HepG2 (cell line): ENCODE measurements around the gene GYPB. TPM values are rescaled to one million over a fixed set of nuclear protein-coding genes. Genes with fewer than 3 reads are reported as not detected.
"Not testable (repeated sequence)": the region's sequence is repeated elsewhere in the genome, so short reads cannot be mapped to it uniquely, and the experiment has no call there.

Experiments
- ATAC-seq: fragments of 200-7000 bp; cut with Tn5 transposase; 3 replicates; pipeline ENCODE4 v1.9.1; 2020; ENCODE audit warnings: mild to moderate bottlenecking, moderate library complexity
- BruUV-seq: library from RNA; stranded (reverse); fragments of 400-500 nt; replicated peaks from 2 replicates; lab custom pipeline; 2021; lab: Mats Ljungman, UMichigan
- CTCF ChIA-PET: fragments of 300-600 bp; formaldehyde crosslinking; extraction: SDS; loops from one replicate; lab custom pipeline; 2021; ENCODE audit warnings: low total read pairs, inconsistent platforms, low intra/inter-chr PET ratio; lab: Yijun Ruan, JAX
- POLR2A ChIA-PET: fragments of 350-600 bp; sonication (Branson Sonifier 250); formaldehyde crosslinking; loops from one replicate; lab custom pipeline; 2020; ENCODE audit warnings: antibody characterized with exemption, inconsistent platforms; lab: Yijun Ruan, JAX
- DNase-seq: peaks from one replicate; pipeline ENCODE4 v3.0.0-alpha.2; 2015; ENCODE audit warnings: low spot score
- FAIRE-seq: peaks from 3 replicates; lab custom pipeline; 2011; peaks lifted over from hg19 to GRCh38; lab: Jason Lieb, UNC
- H2AFZ ChIP-seq: one replicate; pipeline ENCODE4 v1.6.1; 2011; ENCODE audit warnings: low read length, inconsistent platforms
- H3K27ac ChIP-seq: fragments of 300-600 bp; 3 replicates; pipeline ENCODE4 v1.8.0; 2011; ENCODE audit warnings: mixed run types, mild to moderate bottlenecking, mixed read lengths, low read length, inconsistent platforms; ENCODE audit not compliant: insufficient read depth; ENCODE audit errors: extremely low read length
- H3K27me3 ChIP-seq, 2 experiments: fragments of 200-600 bp in 1 of 2; 2 replicates in 1 of 2; 3 replicates in 1 of 2; pipeline versions ENCODE4 v1.6.0 to v1.8.0; 2011; ENCODE audit warnings: low read length in 2 of 2, mild to moderate bottlenecking in 2 of 2, moderate library complexity in 2 of 2, inconsistent platforms in 1 of 2; ENCODE audit not compliant: insufficient read depth in 2 of 2, control insufficient read depth in 1 of 2
- H3K36me3 ChIP-seq, 2 experiments: fragments of 200-600 bp in 1 of 2; replicated peaks in 1 of 2; 2 replicates in 1 of 2; 3 replicates in 1 of 2; pipeline versions ENCODE4 v1.5.1 to v1.8.0; 2011; ENCODE audit warnings: low read length in 2 of 2, inconsistent platforms in 1 of 2; ENCODE audit not compliant: insufficient read depth in 2 of 2, control insufficient read depth in 1 of 2
- H3K4me1 ChIP-seq: 2 replicates; pipeline ENCODE4 v1.5.1; 2012; ENCODE audit warnings: low read length, inconsistent platforms; ENCODE audit not compliant: insufficient read depth
- H3K4me2 ChIP-seq: 2 replicates; pipeline ENCODE4 v1.6.0; 2011; ENCODE audit warnings: low read depth, low read length, inconsistent platforms
- H3K4me3 ChIP-seq, 3 experiments: fragments of 200-600 bp in 1 of 3; sonication (generic), shearing (Covaris generic) in 1 of 3; replicated peaks in 1 of 3; 2 replicates each; pipeline ENCODE4 v1.5.1; 2011 to 2016; ENCODE audit warnings: low read length in 3 of 3, inconsistent platforms in 2 of 3, low read depth in 2 of 3, mild to moderate bottlenecking in 2 of 3, control low read depth in 1 of 3, mixed read lengths in 1 of 3; ENCODE audit not compliant: insufficient read depth in 1 of 3
- H3K79me2 ChIP-seq: one replicate; pipeline ENCODE4 v1.6.1; 2011; ENCODE audit warnings: low read length, inconsistent platforms; ENCODE audit not compliant: insufficient read depth
- H3K9ac ChIP-seq: 2 replicates; pipeline ENCODE4 v1.6.0; 2011; ENCODE audit warnings: mild to moderate bottlenecking, low read depth, low read length, inconsistent platforms; ENCODE audit not compliant: insufficient read depth
- H3K9me3 ChIP-seq: 2 replicates; pipeline ENCODE4 v1.5.1; 2012; ENCODE audit warnings: mild to moderate bottlenecking, low read length
- H4K20me1 ChIP-seq: 2 replicates; pipeline ENCODE4 v1.6.0; 2011; ENCODE audit warnings: inconsistent platforms, mild to moderate bottlenecking, low read length, moderate library complexity; ENCODE audit not compliant: insufficient read depth
- WGBS: methylation state at CpG from one replicate; pipeline ENCODE4 v1.1.6; 2017; ENCODE audit warnings: low lambda C conversion rate; 5-methylcytosine and 5-hydroxymethylcytosine counted together
- in situ Hi-C: cut with HindIII; loops from 2 replicates; pipeline ENCODE4 v1.10.0; 2017; ENCODE audit warnings: low pct_unique_long_range_greater_than_20kb; ENCODE audit not compliant: extremely low pct_ligation_motif_present
- intact Hi-C: fragments of 100-400 bp; cut with micrococcal nuclease; formaldehyde crosslinking; loops from one replicate; pipeline ENCODE4 v1.10.0; 2022; ENCODE audit not compliant: unreplicated experiment
- polyA plus RNA-seq, 8 experiments: library from polyadenylated mRNA; depleted of rRNA in 3 of 8; stranded (reverse) in 7 of 8; unstranded in 1 of 8; fragments of >200 nt; fragmentation: Illumina TruSeq in 4 of 8; extraction: Trizol in 4 of 8; gene quantifications; 2 replicates each; pipeline versions ENCODE4 v1.2.1 to v1.2.3, GENCODE V29; 2011 to 2016; ENCODE audit warnings: low read depth in 4 of 8, missing spikeins in 1 of 8, mixed read lengths in 1 of 8; ENCODE audit not compliant: insufficient read depth in 1 of 8
- total RNA-seq, 5 experiments: library from RNA; depleted of rRNA; stranded (reverse); fragments of >200 nt; fragmentation: Illumina TruSeq; extraction: Trizol; gene quantifications; 2 replicates each; pipeline ENCODE4 v1.2.3, GENCODE V29; 2016; ENCODE audit warnings: low read depth in 1 of 5

Gene GYPB
- total and polyA plus RNA-seq, 2 of the 13 experiments (the other 11 are each of a cell fraction or from before 2014, with no cell fraction given) = not detected

GRCh38 chr4:144007960-144008359, 11.2 kb downstream of the GYPB start:
- BruUV-seq, in situ Hi-C loops, H3K27ac ChIP-seq, H4K20me1 ChIP-seq, FAIRE-seq, H3K27me3 ChIP-seq, DNase-seq, H2AFZ ChIP-seq, CTCF ChIA-PET, H3K9me3 ChIP-seq, H3K4me2 ChIP-seq, H3K9ac ChIP-seq, H3K36me3 ChIP-seq, H3K79me2 ChIP-seq, H3K4me3 ChIP-seq, ATAC-seq, POLR2A ChIA-PET, H3K4me1 ChIP-seq: not testable (repeated sequence)
- intact Hi-C loops = loop anchor here (10.0 kb wide), 1 partner anchor 123 kb away; no protein-coding TSS in a partner anchor
- WGBS = 0% methylated on average over 1 of the region's 1 CpG

- 45% methylated on average over 2 of the region's 2 CpGs for WGBS
- H3K4me2 ChIP-seq, BruUV-seq, H3K27me3 ChIP-seq, H3K27ac ChIP-seq, FAIRE-seq, H3K4me3 ChIP-seq, H4K20me1 ChIP-seq, H3K36me3 ChIP-seq, H2AFZ ChIP-seq, POLR2A ChIA-PET, CTCF ChIA-PET, in situ Hi-C loops, ATAC-seq, H3K9me3 ChIP-seq, H3K4me1 ChIP-seq, H3K9ac ChIP-seq, H3K79me2 ChIP-seq, DNase-seq: not testable (repeated sequence)
- intact Hi-C loops = loop anchor here (10.0 kb wide), 1 partner anchor 122 kb away; no protein-coding TSS in a partner anchor
These were observed 12.9 kb downstream of the GYPB start for GRCh38 chr4:144006200-144006803.

GRCh38 chr4:144005558-144005953, 13.6 kb downstream of the GYPB start:
- DNase-seq, H3K79me2 ChIP-seq, BruUV-seq, H4K20me1 ChIP-seq, CTCF ChIA-PET, H3K36me3 ChIP-seq, H3K27ac ChIP-seq, H3K4me2 ChIP-seq, H3K9ac ChIP-seq, H3K4me3 ChIP-seq, in situ Hi-C loops, H3K4me1 ChIP-seq, ATAC-seq, H2AFZ ChIP-seq, H3K27me3 ChIP-seq, FAIRE-seq, POLR2A ChIA-PET, H3K9me3 ChIP-seq: not testable (repeated sequence)
- intact Hi-C loops = loop anchor here (10.0 kb wide), 1 partner anchor 121 kb away; no protein-coding TSS in a partner anchor

- intact Hi-C loops = loop anchor here (10.0 kb wide), 1 partner anchor 120 kb away; no protein-coding TSS in a partner anchor
- H3K27me3 ChIP-seq, in situ Hi-C loops, H2AFZ ChIP-seq, H3K9me3 ChIP-seq, ATAC-seq, POLR2A ChIA-PET, H3K27ac ChIP-seq, DNase-seq, H3K9ac ChIP-seq, H4K20me1 ChIP-seq, BruUV-seq, H3K4me2 ChIP-seq, H3K79me2 ChIP-seq, CTCF ChIA-PET, H3K36me3 ChIP-seq, H3K4me3 ChIP-seq, H3K4me1 ChIP-seq, FAIRE-seq: not testable (repeated sequence)
- WGBS = 2% methylated on average over 4 of the region's 4 CpGs
These were observed 14.2 kb downstream of the GYPB start for GRCh38 chr4:144004868-144005557.
